HepG2 (cell line): ENCODE measurements around the gene MIEF1. TPM values are rescaled to one million over a fixed set of nuclear protein-coding genes. Genes with fewer than 3 reads are reported as not detected.

ENCODE experiments used
- ARID2 ChIP-seq: sonication (generic); formaldehyde crosslinking; IDR thresholded peaks from 2 replicates; pipeline ENCODE4 v1.8.1; 2022; ENCODE audit warnings: mild to moderate bottlenecking, missing genetic modification reagents, borderline replicate concordance
- BRCA1 ChIP-seq: sonication (generic); formaldehyde crosslinking; IDR thresholded peaks from 2 replicates; pipeline ENCODE4 v1.4.0; 2020; ENCODE audit warnings: missing genetic modification reagents
- E2F2 ChIP-seq: sonication (generic); formaldehyde crosslinking; IDR thresholded peaks from 2 replicates; pipeline ENCODE4 v1.4.0; 2020; ENCODE audit warnings: missing genetic modification reagents, borderline replicate concordance
- EP300 ChIP-seq, 3 experiments: sonication (generic) in 1 of 3; formaldehyde crosslinking in 1 of 3; IDR thresholded peaks; 2 replicates each; pipeline versions ENCODE4 v1.5.1 to v1.6.1; 2011 to 2020; ENCODE audit warnings: low read depth in 2 of 3, low read length in 2 of 3, borderline replicate concordance in 1 of 3, improper control_type of control experiment in 1 of 3, mild to moderate bottlenecking in 1 of 3, missing genetic modification reagents in 1 of 3, moderate library complexity in 1 of 3
- KDM5A ChIP-seq: fragments of 200-600 bp; sonication (generic); IDR thresholded peaks from 2 replicates; pipeline ENCODE4 v1.7.0; 2018; ENCODE audit warnings: antibody characterized with exemption, mild to moderate bottlenecking, low read length, borderline replicate concordance
- MEIS1 ChIP-seq: sonication (generic); formaldehyde crosslinking; IDR thresholded peaks from 2 replicates; pipeline ENCODE4 v1.9.0; 2021; ENCODE audit warnings: mild to moderate bottlenecking, missing genetic modification reagents, moderate library complexity, borderline replicate concordance
- PCBP2 ChIP-seq: fragments of 200-400 bp; formaldehyde crosslinking; optimal IDR thresholded peaks from 2 replicates; pipeline ENCODE3; 2018; ENCODE audit warnings: low read length, low read depth; ENCODE audit not compliant: poor library complexity, severe bottlenecking
- PPARG ChIP-seq: conservative IDR thresholded peaks from 2 replicates; pipeline ENCODE4 v1.6.1; 2016; ENCODE audit warnings: missing biosample characterization, missing genetic modification reagents
- RAD21 ChIP-seq: fragments of 450-650 bp; formaldehyde crosslinking; IDR thresholded peaks from 2 replicates; pipeline ENCODE4 v1.5.0; 2020; ENCODE audit warnings: mild to moderate bottlenecking
- RNF2 ChIP-seq: fragments of 450-650 bp; conservative IDR thresholded peaks from 2 replicates; pipeline ENCODE4 v1.6.1; 2016; ENCODE audit warnings: low read depth
- SIX4 ChIP-seq: sonication (generic); formaldehyde crosslinking; IDR thresholded peaks from 2 replicates; pipeline ENCODE4 v1.4.0; 2020; ENCODE audit warnings: missing genetic modification reagents
- SUZ12 ChIP-seq: fragments of 150-350 bp; IDR thresholded peaks from 2 replicates; pipeline ENCODE4 v1.6.1; 2014; ENCODE audit warnings: low read depth, low read length
- ZFP82 ChIP-seq: sonication (generic); formaldehyde crosslinking; IDR thresholded peaks from 2 replicates; pipeline ENCODE4 v1.5.1; 2020; ENCODE audit warnings: mild to moderate bottlenecking, missing genetic modification reagents, borderline replicate concordance
- ZFY ChIP-seq: sonication (generic); formaldehyde crosslinking; IDR thresholded peaks from 2 replicates; pipeline ENCODE4 v1.4.0; 2020; ENCODE audit warnings: missing genetic modification reagents
- ZNF121 ChIP-seq: sonication (generic); formaldehyde crosslinking; IDR thresholded peaks from 2 replicates; pipeline ENCODE4 v1.5.0; 2020; ENCODE audit warnings: mild to moderate bottlenecking, missing genetic modification reagents
- ZNF556 ChIP-seq: sonication (generic); formaldehyde crosslinking; IDR thresholded peaks from 2 replicates; pipeline ENCODE4 v1.4.0; 2020; ENCODE audit warnings: mild to moderate bottlenecking, missing genetic modification reagents, borderline replicate concordance
- ZNF614 ChIP-seq: IDR thresholded peaks from 2 replicates; pipeline ENCODE4 v1.6.1; 2018; ENCODE audit warnings: missing biosample characterization, missing genetic modification reagents, inconsistent platforms, borderline replicate concordance
- ZSCAN20 ChIP-seq: sonication (generic); formaldehyde crosslinking; IDR thresholded peaks from 2 replicates; pipeline ENCODE4 v1.4.0; 2020; ENCODE audit warnings: missing genetic modification reagents, mild to moderate bottlenecking, borderline replicate concordance
- polyA plus RNA-seq, 8 experiments: library from polyadenylated mRNA; depleted of rRNA in 3 of 8; stranded (reverse) in 7 of 8; unstranded in 1 of 8; fragments of >200 nt; fragmentation: Illumina TruSeq in 4 of 8; extraction: Trizol in 4 of 8; gene quantifications; 2 replicates each; pipeline versions ENCODE4 v1.2.1 to v1.2.3, GENCODE V29; 2011 to 2016; ENCODE audit warnings: low read depth in 4 of 8, missing spikeins in 1 of 8, mixed read lengths in 1 of 8; ENCODE audit not compliant: insufficient read depth in 1 of 8
- total RNA-seq, 5 experiments: library from RNA; depleted of rRNA; stranded (reverse); fragments of >200 nt; fragmentation: Illumina TruSeq; extraction: Trizol; gene quantifications; 2 replicates each; pipeline ENCODE4 v1.2.3, GENCODE V29; 2016; ENCODE audit warnings: low read depth in 1 of 5
- TF ChIP-seq, protein P1 (sequence below): sonication (generic); formaldehyde crosslinking; IDR thresholded peaks from 2 replicates; pipeline ENCODE4 v1.8.1; 2022; ENCODE audit warnings: mild to moderate bottlenecking, missing genetic modification reagents
- TF ChIP-seq, protein P2 (sequence below), 2 experiments: sonication (generic) in 1 of 2; formaldehyde crosslinking in 1 of 2; IDR thresholded peaks; 2 replicates each; pipeline versions ENCODE4 v1.4.0 to v1.6.1; 2016 to 2020; ENCODE audit warnings: borderline replicate concordance in 1 of 2, low read depth in 1 of 2, mild to moderate bottlenecking in 1 of 2, missing genetic modification reagents in 1 of 2

Gene MIEF1
- total and polyA plus RNA-seq, 2 of the 13 experiments (the other 11 are each of a cell fraction or from before 2014, with no cell fraction given), result 21.7 to 34.8 TPM

GRCh38 chr22:39545386-39546365 lies 43.6 kb downstream of the MIEF1 start (continued):
- TF ChIP-seq SIX4 (CRISPR knock-in tag) (peak; percentile 86; the same call in 1 of the 2 replicates), BRCA1 (peak; percentile 92), KDM5A (no peak), ZSCAN20 (CRISPR knock-in tag) (peak; percentile 87), SUZ12 (no peak), RNF2 (no peak), ZNF556 (CRISPR knock-in tag) (peak; percentile 67; the same call in 1 of the 2 replicates), ZFP82 (CRISPR knock-in tag) (0 out of 2 replicates have a peak, but pooled peaks have one; percentile 33), E2F2 (CRISPR knock-in tag) (peak; percentile 76; the same call in 1 of the 2 replicates), ZFY (peak; percentile 47; the same call in 1 of the 2 replicates), EP300 (IDR thresholded peaks at IDR 0.05; ENCODE audit: low read depth in 2 of 2, low read length in 2 of 2) (no peak), EP300 (CRISPR knock-in tag; IDR thresholded peaks at IDR 0.05; ENCODE audit: borderline replicate concordance) (no peak; the same call in 1 of the 2 replicates), MEIS1 (CRISPR knock-in tag) (no peak), ZNF614 (no peak), ZNF121 (CRISPR knock-in tag) (no peak), RAD21 (CRISPR knock-in tag) (no peak), PCBP2 (no peak), ARID2 (CRISPR knock-in tag) (no peak), PPARG (CRISPR knock-in tag) (0 out of 2 replicates have a peak, but pooled peaks have one; percentile 61)
- TF ChIP-seq, protein P1, sequence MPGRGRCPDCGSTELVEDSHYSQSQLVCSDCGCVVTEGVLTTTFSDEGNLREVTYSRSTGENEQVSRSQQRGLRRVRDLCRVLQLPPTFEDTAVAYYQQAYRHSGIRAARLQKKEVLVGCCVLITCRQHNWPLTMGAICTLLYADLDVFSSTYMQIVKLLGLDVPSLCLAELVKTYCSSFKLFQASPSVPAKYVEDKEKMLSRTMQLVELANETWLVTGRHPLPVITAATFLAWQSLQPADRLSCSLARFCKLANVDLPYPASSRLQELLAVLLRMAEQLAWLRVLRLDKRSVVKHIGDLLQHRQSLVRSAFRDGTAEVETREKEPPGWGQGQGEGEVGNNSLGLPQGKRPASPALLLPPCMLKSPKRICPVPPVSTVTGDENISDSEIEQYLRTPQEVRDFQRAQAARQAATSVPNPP (CRISPR knock-in tag), result no peak
- TF ChIP-seq, protein P2, sequence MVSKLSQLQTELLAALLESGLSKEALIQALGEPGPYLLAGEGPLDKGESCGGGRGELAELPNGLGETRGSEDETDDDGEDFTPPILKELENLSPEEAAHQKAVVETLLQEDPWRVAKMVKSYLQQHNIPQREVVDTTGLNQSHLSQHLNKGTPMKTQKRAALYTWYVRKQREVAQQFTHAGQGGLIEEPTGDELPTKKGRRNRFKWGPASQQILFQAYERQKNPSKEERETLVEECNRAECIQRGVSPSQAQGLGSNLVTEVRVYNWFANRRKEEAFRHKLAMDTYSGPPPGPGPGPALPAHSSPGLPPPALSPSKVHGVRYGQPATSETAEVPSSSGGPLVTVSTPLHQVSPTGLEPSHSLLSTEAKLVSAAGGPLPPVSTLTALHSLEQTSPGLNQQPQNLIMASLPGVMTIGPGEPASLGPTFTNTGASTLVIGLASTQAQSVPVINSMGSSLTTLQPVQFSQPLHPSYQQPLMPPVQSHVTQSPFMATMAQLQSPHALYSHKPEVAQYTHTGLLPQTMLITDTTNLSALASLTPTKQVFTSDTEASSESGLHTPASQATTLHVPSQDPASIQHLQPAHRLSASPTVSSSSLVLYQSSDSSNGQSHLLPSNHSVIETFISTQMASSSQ (IDR thresholded peaks at IDR 0.05; ENCODE audit: low read depth), result no peak
- TF ChIP-seq, protein P2 (CRISPR knock-in tag; IDR thresholded peaks at IDR 0.05; ENCODE audit: borderline replicate concordance), result 0 out of 2 replicates have a peak, but pooled peaks have one; percentile 42
